GM18909 (cell line): Measurements from ENCODE around the gene OR52E1.
"Not testable (repeated sequence)": the region's sequence is repeated elsewhere in the genome, so short reads cannot be mapped to it uniquely, and the experiment has no call there.

ENCODE experiments used
- ATAC-seq: cut with Tn5 transposase; IDR thresholded peaks from one replicate; pipeline ENCODE4 v1.9.1; 2021; ENCODE audit warnings: mild to moderate bottlenecking; ENCODE audit not compliant: unreplicated experiment, poor library complexity

OR52E1 gene

GRCh38 chr11:5069272-5069671 lies at the start of gene OR52E1:
TSS of gene OR52E1 (plus strand) at chr11:5069572.
- ATAC-seq = no peak

- no peak for ATAC-seq
These were observed 47.4 kb upstream of the OR52E1 start for GRCh38 chr11:5021996-5022395.

GRCh38 chr11:5036669-5037068 lies 32.7 kb upstream of the OR52E1 start:
- no peak for ATAC-seq

GRCh38 chr11:5037926-5038325 lies 31.4 kb upstream of the OR52E1 start:
- no peak for ATAC-seq

- no peak for ATAC-seq
These were observed 31.0 kb upstream of the OR52E1 start for GRCh38 chr11:5038341-5038740.

- no peak for ATAC-seq
These were observed 28.5 kb upstream of the OR52E1 start for GRCh38 chr11:5040876-5041275.

- no peak for ATAC-seq
These were observed 27.3 kb upstream of the OR52E1 start for GRCh38 chr11:5042091-5042490.

GRCh38 chr11:5043380-5043779 lies 26.0 kb upstream of the OR52E1 start:
- ATAC-seq = no peak

GRCh38 chr11:5046226-5046625 lies 23.1 kb upstream of the OR52E1 start, which contains the start of gene OR52J3:
TSS of gene OR52J3 (plus strand) at chr11:5046526. CDS start at chr11:5046526, 0 bp downstream.
- no peak for ATAC-seq

- ATAC-seq = no peak
These were observed 22.5 kb upstream of the OR52E1 start for GRCh38 chr11:5046754-5047330.

GRCh38 chr11:5058679-5059078 lies 10.7 kb upstream of the OR52E1 start:
- ATAC-seq = not testable (repeated sequence)

- ATAC-seq = no peak
These were observed 10.0 kb upstream of the OR52E1 start, which contains the start of gene OR52E2 for GRCh38 chr11:5059391-5059790. TSS of gene OR52E2 (minus strand) at chr11:5059627. CDS start at chr11:5059627, 0 bp downstream.

GRCh38 chr11:5065027-5065426 lies 4.3 kb upstream of the OR52E1 start:
- no peak for ATAC-seq

- no peak for ATAC-seq
These were observed 2.4 kb downstream of the OR52E1 start for GRCh38 chr11:5071799-5072198.

GRCh38 chr11:5081405-5081804 lies 12.0 kb downstream of the OR52E1 start:
- ATAC-seq = no peak

- no peak for ATAC-seq
These were observed 14.2 kb downstream of the OR52E1 start for GRCh38 chr11:5083602-5084001.

GRCh38 chr11:5088556-5088955 lies 19.2 kb downstream of the OR52E1 start:
- no peak for ATAC-seq

- no peak for ATAC-seq
These were observed 21.3 kb downstream of the OR52E1 start for GRCh38 chr11:5090668-5091067.

GRCh38 chr11:5092821-5093585 lies 23.6 kb downstream of the OR52E1 start:
- ATAC-seq = no peak

- ATAC-seq = no peak
These were observed 26.6 kb downstream of the OR52E1 start for GRCh38 chr11:5096011-5096410.

- ATAC-seq = no peak
These were observed 32.9 kb downstream of the OR52E1 start for GRCh38 chr11:5102246-5102645.

GRCh38 chr11:5103066-5103465 lies 33.7 kb downstream of the OR52E1 start:
- ATAC-seq = no peak
